Mesenteric fat pad (tissue), 1 donor: Measurements from ENCODE around the gene TTC1. TPM values are rescaled to one million over a fixed set of nuclear protein-coding genes. Genes with fewer than 3 reads are reported as not detected.
"Not testable (repeated sequence)": the region's sequence is repeated elsewhere in the genome, so short reads cannot be mapped to it uniquely, and the experiment has no call there.

Experiments
- DNase-seq: peaks from one replicate; pipeline ENCODE4 v3.0.0-alpha.2; 2020; ENCODE audit warnings: low spot score
- total RNA-seq: library from RNA; stranded (reverse); fragmentation: NEBNext Ultra II Directional; extraction: Animal tissue kit (Norgen Biotek cat#: 25700); gene quantifications from one replicate; pipeline ENCODE4 v1.2.1, GENCODE V29; 2021
- donor health status: DM: yes; HTN: yes; CAD: no.

Gene TTC1
- total RNA-seq, 1 donor from 2014 or later: 43.2 TPM

DNA sequence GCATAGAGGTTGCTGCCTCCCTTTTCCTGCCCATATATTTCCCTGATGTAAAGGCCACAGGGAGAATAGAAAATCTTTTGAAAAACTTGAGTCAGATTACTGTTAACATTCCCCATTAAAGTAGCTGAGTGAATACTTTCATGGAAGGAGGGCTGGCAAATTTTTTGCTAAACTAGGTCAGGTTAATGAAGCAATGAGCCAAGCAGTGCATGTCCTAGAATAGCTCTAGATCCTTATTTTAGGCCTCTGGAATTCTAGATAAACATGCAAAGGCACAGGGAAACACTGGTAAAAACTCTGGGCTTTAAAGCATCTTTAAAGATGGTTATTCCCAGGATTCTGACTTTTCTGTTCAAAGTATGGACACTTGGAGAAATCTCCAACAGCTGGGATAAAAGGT, 27.9 kb downstream of the TTC1 start:
- no peak for DNase-seq

DNA sequence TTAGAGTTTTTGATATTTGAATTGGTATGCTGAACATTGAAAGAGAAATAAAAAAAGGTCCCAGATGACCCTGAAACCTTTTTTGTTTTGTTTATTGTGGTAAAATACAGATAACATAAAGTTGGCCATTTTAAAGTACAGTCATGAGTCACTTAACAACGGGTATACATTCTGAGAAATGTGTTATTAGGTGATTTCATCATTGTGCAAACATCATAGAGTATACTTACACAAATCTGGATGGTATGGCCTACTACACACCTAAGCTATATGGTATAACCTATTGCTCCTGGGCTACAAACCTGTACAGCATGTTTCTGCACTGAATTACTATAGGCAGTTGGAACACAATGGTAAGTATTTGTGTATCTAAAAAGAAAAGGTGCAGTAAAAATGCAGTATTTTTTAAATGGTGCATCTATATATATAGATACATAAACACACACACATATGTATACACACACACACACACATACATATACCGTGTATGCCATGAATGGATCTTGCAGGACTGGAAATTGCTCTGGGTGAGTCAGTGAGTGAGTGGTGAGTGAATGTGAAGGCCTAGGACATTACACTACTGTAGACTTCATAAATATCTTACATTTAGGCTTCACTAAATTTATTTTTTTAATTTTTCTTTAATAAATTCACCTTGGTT, 31.0 kb downstream of the TTC1 start:
- DNase-seq: no peak

DNA sequence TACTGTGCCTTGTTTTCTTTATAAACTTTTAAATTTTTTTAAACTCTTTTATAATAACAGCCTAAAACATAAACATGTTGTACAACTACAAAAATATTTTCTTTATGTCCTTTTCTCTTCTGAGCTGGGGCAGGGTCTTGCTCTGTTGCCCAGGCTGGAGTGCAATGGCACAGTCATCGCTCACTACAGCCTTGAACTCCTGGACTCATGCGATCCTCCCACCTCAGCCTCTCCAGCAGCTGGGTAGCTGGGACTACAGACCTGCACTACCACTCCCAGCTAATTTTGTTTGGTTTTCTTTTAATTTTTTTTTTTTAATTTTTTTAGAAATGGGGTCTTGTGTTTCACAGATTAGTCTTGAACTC, 31.5 kb downstream of the TTC1 start:
- DNase-seq: no peak

DNA sequence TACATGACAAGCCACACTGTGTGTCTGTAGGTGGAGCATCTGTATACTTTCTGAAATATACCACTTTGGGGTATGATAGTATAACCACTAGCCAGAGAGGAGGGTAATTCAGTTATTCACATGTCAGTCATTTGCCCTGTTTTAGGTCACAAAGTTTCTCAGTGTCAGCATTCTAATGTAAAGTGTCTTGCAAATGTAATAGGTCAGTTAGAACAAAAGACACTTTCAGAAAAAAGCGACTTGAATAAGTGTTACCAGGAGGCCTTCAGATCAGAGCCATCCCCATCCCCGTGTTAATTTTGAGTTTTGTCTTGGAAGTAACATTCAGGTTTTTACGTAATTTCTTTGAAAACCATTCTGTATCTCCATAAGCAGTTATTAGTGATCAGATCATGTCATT, 33.7 kb downstream of the TTC1 start:
- no peak for DNase-seq

DNA sequence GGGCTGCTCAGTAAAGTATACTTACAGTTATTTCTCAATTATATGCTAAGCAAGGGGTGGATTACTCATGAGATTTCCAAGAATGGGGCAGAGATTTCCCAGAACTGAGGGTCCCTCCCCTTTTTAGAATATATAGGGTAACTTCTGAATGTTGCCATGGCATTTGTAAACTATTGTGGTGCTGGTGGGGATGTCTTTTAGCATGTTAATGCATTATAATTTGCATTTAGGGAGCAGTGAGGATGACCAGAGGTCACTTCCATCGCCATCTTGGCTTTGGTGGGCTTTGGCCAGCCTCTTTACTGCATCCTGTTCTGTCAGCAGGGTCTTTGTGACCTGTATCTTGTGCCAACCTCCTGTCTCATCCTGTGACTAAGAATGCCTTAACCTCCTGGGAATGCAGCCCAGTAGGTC, 35.5 kb downstream of the TTC1 start:
- DNase-seq: no peak

DNA sequence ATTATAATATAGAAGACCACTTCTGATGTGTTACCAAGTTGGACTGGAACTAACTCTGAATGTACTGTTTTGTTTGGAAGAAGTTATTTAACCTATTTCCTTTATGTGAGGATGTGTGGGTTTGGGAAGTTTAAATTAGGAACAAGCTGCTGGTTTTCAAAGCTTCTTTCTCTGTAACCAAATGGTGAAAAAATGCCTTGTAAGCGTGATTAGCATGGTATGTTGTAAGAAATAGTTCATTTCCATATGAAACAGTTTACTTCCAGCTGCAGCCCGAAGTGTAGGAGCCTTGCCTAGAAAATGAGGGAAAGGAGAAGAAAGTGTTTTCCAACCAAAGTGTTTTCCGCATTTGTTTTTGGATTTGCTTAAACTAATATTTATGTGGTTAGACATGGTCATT, 36.0 kb downstream of the TTC1 start:
- DNase-seq: no peak

DNA sequence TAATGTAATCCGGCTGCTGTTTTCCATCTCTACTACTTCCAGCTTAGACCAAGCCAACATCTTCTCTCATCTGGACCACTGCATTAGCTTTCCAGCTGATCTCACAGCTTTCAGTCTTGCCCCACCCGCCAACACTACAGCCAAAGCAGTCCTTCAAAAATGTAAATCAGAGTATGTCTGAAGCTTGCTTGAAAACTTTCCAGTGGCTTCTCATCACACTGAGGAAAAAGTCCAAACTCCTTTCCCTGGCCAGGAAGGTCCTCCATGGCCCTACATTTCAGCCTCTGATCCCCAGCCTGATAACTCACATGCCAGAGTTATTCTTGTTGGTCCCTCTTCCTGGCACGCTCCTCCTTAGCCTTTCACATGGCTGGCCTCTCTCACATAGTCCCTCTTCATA, 38.5 kb downstream of the TTC1 start:
- DNase-seq: no peak

DNA sequence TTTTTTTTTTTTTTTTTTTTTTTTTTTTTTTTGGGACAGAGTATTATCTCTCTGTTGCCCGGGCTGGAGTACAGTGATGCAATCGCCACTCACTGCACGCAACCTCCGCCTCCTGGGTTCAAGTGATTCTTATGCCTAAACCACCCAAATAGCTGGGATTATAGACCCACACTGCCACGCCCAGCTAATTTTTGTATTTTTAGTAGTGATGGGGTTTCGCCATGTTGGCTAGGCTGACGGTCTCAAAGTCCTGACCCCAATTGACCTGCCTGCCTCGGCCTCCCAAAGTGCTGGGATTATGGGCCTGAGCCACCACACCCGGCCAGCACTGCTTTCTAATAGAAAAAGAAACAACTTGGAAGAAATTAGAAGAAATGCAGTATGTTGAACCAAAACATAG, 39.2 kb downstream of the TTC1 start:
- DNase-seq: no peak

DNA sequence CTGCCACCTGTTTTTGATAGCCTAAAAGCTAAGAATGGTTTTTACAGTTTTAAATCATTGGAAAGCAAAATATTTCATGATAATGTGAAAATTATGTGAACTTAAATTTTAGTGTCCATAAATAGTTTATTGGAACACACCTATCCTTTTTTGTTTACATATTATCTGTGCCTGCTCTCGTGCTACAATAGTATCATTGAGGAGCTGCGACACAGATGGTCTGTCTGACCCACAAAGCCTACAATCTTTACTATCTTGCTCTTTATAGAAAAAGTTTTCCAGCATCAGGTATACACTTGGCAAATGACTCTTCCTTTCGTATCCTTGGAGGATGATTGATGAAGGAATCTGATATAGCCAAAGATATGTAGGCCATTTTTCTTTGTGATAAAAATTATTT, 40.2 kb downstream of the TTC1 start:
- no peak for DNase-seq

DNA sequence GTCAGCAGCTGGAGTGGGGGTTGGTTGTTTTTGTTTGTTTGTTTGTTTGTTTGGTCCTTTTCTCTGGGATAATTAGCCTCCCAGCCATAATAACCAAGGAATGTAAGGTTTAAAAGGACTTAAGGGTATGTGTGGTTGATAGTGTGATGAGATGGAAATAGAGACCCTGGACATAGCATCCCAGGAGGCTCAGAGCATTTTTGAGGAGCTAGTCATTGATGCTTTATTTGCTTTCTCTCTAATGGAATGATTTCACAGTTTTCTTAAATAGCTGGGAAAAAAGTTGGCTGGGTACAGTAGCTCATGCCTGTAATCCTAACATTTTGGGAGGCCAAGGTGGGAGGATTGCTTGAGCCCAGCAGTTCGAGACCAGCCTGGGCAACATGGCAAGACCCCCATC, 45.1 kb downstream of the TTC1 start:
- no peak for DNase-seq

DNA sequence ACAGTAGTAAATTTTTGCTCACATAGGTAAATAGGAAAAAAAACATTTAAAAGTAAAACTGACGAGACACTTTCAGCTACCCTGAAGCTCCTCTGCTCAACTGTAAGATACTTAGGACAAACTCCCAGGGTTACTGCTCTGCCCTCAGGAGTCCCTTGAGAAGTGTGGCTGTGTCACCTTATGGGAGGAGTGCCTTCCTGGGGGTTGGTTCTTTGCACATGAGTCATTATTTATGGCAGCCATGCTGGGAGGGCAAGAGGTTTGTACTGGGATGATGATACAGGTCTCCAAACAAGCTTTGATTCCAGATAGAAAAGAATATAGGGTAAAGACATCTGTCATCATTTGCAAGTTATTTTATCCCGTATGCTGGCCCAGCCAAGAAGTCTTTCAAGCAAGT, 45.9 kb downstream of the TTC1 start:
- DNase-seq: no peak

DNA sequence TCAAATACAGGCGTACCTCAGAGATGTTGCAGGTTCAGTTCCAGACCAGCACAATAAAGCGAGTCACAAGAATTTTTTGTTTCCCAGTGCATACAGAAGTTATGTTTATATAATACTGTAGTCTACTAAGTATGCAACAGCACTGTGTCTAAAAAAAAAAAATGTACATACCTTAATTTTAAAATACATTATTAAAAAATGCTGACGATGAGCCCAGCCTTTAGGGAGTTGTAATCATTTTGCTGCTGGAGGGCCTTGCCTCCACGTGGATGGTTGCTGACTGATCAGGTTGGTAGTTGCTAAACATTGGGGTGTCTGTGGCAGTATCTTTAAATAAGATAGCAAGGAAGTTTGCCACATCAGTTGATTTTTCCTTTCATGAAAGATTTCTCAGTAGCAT, 48.3 kb downstream of the TTC1 start:
- DNase-seq: no peak

DNA sequence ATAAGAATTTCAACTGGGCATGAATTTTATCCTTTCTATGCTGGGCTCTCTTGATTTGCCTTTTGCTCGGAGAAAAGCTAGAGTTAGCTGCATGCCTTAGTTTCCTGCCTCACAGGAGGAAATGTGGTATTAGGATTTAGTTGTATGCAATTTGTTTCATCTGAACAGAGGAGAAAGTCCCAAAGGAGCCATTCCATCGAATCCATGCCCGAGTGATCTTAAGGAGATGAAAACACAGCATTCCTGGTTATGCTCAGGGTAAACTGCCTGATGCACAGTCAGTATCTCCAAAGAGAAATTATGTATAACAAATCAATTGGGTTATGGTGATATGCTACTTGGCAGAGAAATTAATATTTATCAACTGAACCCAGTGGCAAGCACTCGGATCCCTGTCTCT, 51.1 kb downstream of the TTC1 start:
- no peak for DNase-seq

DNA sequence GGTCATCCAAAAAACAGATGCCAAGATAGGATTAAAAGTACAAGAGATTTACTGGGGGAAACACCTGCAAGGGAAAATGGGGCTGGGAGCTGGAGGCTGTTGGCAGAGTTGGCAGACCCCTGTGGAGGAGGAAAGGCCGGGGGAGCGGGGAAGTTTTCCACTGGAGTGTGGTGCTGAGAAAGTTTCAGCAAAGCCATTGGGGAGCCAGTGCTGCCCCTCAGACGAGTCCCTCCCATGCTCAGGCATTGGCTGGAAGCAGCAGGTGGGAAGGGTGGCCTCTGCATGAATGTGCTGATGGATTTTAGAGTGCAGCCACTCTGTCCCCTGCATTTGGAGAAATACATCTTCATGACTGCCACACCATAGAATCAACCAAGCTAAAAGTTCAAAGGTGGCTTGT, 52.8 kb downstream of the TTC1 start:
- no peak for DNase-seq

DNA sequence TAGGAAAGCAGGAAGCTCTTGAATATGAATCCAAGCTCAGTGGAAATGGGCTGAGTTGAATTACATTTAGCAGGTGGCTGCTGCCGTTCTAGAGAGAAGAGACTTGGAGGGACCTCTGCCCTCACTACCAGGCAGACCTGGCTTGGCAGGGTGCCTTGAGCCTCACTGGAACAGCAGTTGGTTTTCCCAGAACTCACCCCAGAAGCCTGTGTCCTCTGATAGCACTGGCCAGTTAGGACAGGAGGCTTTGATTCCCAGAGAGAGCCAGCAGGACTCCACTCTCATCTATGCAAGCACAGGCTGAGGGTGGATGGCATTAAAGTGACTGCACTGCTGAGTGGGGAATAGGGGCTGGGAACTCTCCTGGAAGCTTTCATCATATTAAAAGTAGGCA, 55.5 kb downstream of the TTC1 start:
- DNase-seq: no peak

DNA sequence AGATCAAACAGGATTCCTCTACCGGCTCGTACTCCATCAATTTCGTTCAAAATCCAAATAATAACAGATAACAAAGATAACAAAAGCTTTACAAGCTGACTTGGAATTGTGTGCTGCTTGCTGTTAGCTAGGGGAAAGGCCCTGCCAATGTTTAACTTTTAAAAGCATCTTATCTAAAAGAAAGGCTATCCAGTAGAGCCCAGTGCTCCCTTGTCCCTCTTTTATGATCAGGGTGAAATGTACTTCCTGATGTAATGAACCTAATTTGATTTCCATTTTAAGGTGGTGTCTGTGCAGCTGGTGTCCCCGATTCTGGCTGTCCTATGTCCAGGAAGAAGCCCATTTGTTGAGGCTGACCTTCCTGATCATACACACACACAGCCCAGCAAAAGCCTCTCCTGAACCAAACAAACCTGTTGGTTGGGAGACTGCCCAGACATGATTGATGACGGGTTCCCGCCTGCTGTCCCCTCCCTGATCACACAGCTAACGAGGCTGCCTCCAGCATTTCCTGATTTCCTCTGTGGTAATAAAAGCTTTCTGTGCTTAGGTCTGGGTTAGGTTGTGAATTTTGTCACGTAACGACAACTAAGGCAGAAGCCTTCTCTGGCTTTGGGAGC, 56.2 kb downstream of the TTC1 start:
- no peak for DNase-seq

DNA sequence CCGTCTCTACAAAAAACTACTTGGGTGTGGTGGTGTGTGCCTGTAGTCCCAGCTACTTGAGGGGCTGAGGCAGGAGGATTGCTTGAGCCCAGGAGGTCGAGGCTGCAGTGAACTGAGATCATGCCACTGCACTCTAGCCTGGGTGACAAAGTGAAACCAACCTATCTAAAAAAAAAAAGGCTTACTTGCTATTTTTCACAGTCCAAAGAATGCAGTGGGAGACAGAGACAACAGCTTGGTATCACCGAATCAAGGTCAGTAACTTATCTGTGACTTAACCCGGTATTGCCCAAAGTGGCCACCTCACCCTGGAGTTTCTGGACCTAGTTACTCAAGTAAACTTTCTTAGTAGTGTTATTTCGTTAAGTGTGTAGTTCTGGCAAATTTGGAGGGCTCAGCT, 60.2 kb downstream of the TTC1 start:
- not testable (repeated sequence) for DNase-seq

DNA sequence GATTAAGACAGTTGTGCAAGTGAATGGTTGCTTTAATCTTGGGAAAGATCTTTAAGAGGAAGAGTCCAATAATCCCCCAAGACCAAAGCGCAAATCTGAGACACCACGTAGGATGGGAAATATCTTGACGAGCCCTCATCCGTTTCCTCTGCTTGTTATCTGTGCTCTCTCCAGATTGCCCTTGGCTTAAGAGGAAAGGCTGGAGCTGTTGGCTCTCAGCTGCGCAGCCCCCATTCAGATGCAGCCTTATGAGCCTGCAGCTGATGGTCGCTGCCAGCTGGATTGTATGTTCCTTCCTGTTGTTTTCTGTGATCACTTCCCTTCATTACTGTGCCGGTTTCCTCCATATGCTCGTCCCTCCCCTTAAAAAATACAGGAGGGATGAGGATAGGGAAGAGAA, 62.6 kb downstream of the TTC1 start:
- no peak for DNase-seq

DNA sequence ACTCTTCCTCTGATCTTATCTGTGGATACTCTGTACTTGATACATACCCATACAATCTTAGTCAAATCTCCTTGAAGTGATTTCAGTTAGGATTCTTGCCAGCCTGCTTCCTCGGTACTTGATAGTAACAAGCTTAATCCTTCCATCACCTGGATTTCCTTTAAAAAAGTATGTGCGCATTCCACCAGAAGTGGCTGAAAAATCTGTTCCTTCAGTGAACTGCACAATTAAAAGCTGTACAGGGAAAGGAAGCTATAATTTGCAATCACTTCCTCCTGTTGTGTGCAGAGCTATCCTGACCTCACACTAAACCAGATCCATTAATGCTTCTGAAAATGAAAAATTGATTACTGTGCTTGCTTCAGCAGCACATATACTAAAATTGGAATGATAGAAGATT, 63.0 kb downstream of the TTC1 start:
- no peak for DNase-seq

DNA sequence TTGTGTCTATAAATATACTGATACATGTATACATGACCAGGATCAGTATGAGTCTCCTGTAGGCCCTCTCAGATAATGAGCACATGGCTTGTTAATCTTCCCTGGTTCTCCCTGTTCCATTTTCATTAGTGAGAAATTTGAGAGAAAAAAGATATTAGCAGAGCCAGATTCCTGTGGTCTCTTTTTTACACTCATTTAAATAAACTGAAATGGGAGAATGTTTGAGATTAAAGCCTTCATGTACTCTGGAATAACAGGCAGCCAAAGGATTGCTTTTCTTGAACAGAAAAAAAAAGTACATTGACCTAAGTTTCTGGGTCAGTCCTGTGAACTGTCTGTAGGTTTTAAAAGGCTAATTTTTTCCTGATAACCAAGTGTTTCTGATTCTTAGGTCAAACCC, 66.1 kb downstream of the TTC1 start:
- no peak for DNase-seq

DNA sequence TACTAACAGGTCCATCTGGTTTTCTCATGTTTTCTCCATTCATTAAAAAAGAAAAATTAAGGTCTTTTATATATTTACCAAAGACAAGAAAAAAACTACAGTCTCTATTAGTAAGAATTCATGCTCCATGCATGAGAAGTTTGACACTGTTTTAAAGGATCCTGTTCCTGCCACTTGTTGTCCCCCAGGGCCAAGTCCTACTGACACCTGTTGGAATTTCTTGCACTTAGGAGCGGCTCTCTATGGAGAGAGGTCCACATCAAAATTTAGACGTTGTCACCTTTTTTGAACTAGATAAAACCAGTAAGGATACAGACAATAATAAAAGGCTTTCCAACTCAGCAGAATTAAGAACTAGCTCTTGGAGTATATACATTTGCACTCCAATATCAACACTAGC, 68.1 kb downstream of the TTC1 start:
- no peak for DNase-seq

DNA sequence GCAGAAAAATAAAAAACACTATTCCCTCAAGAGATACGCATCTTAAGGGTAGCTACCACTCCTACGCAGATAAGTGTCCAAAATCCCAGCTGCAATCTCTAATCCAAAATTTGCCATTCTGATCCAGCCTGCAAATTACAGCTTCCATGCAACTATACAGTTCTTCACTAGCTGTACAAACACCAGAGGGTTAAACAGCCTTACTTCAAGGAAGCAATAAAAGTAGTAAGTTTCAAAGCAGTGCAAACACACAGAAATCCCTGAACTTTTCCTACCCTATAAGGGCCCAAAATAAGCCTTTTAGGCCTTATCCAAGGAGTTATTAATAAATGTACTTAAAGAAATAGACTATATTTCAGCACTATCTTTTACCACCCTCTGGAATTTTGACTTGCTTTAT, 70.8 kb downstream of the TTC1 start:
- no peak for DNase-seq

DNA sequence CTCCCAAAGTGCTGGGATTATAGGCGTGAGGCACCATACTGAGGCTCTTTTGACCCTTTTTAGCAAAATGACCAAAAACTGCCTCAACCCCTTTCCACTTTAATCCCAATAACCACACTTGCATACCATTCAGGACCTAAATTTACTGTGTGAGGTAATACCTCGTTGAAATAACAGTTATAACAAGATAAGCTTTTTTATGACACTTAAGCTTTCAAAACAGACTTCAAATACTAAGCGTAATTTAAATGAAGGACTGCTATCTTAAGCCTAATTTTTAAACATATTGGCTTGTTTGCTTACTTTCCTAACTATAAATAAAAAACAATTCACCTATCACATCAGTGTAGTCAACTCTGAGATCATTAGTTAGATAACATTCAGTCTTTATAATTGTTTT, 72.6 kb downstream of the TTC1 start:
- no peak for DNase-seq
